HCT116 (cell line): ENCODE results near the gene SLC22A5. TPM values are rescaled to one million over a fixed set of nuclear protein-coding genes. Genes with fewer than 3 reads are reported as not detected.

Experiments used
- ATAC-seq: fragments of 200-7000 bp; cut with Tn5 transposase; 2 replicates; pipeline ENCODE4 v1.9.1; 2020; ENCODE audit warnings: mild to moderate bottlenecking, moderate library complexity
- BruUV-seq: library from RNA; stranded (reverse); fragments of 400-500 nt; replicated peaks from 2 replicates; lab custom pipeline; 2021; lab: Mats Ljungman, UMichigan
- CTCF ChIA-PET: fragments of 300-600 bp; sonication (Branson Sonifier 250); formaldehyde crosslinking; loops from one replicate; lab custom pipeline; 2021; ENCODE audit warnings: antibody characterized with exemption; lab: Charles Lee
- POLR2A ChIA-PET: fragments of 300-600, 350-600 bp; sonication (Branson Sonifier 250); formaldehyde crosslinking; loops from one replicate; lab custom pipeline; 2021; ENCODE audit warnings: antibody characterized with exemption; lab: Charles Lee
- RAD21 ChIA-PET, 2 experiments: fragments of 300-600 bp; sonication (Branson Sonifier 250); formaldehyde crosslinking; loops; one replicate each; lab custom pipeline; 2023; ENCODE audit warnings: low total read pairs in 2 of 2; ENCODE audit not compliant: uncharacterized antibody in 2 of 2, unreplicated experiment in 2 of 2, low non-redundant PET in 1 of 2; lab: Charles Lee
- DNase-seq: peaks from one replicate; pipeline ENCODE4 v3.0.0-alpha.2; 2010; ENCODE audit warnings: low read depth, low spot score
- H2AFZ ChIP-seq: fragments of 200-600 bp; shearing (Covaris generic), sonication (generic); 2 replicates; pipeline ENCODE4 v1.6.1; 2017; ENCODE audit warnings: low read depth, mixed run types, mixed read lengths, antibody characterized with exemption, low read length; ENCODE audit not compliant: poor library complexity, severe bottlenecking
- H3K27ac ChIP-seq: 2 replicates; pipeline ENCODE4 v1.5.1; 2012; ENCODE audit warnings: low read depth, low read length
- H3K27me3 ChIP-seq: fragments of 200-600 bp; sonication (generic); 2 replicates; pipeline ENCODE4 v1.6.1; 2016; ENCODE audit warnings: mixed run types, low read length, mixed read lengths; ENCODE audit not compliant: insufficient read depth
- H3K36me3 ChIP-seq, 2 experiments: fragments of 200-500 bp in 1 of 2; fragments of 200-600 bp in 1 of 2; sonication (Bioruptor generic) in 1 of 2; sonication (generic) in 1 of 2; 2 replicates each; pipeline versions ENCODE4 v1.5.1 to v1.6.1; 2014 to 2016; ENCODE audit warnings: low read length in 2 of 2, inconsistent platforms in 1 of 2, mixed read lengths in 1 of 2, mixed run types in 1 of 2; ENCODE audit not compliant: insufficient read depth in 2 of 2, control insufficient read depth in 1 of 2
- H3K4me1 ChIP-seq, 2 experiments: fragments of 200-600 bp in 1 of 2; sonication (generic) in 1 of 2; 2 replicates each; pipeline versions ENCODE4 v1.5.1 to v1.6.1; 2012 to 2017; ENCODE audit warnings: low read length in 2 of 2, inconsistent platforms in 1 of 2, mild to moderate bottlenecking in 1 of 2, mixed read lengths in 1 of 2, mixed run types in 1 of 2, moderate library complexity in 1 of 2; ENCODE audit not compliant: insufficient read depth in 2 of 2, control insufficient read depth in 1 of 2
- H3K4me2 ChIP-seq: fragments of 200-600 bp; sonication (generic); 2 replicates; pipeline ENCODE4 v1.6.1; 2017; ENCODE audit warnings: mixed run types, low read length, mixed read lengths
- H3K4me3 ChIP-seq, 2 experiments: fragments of 200-600 bp in 1 of 2; sonication (generic) in 1 of 2; replicated peaks in 1 of 2; 2 replicates each; pipeline ENCODE4 v1.5.1; 2011 to 2016; ENCODE audit warnings: low read length in 2 of 2, control low read depth in 1 of 2, low read depth in 1 of 2, mild to moderate bottlenecking in 1 of 2, mixed read lengths in 1 of 2, mixed run types in 1 of 2
- H3K79me2 ChIP-seq: fragments of 200-600 bp; sonication (generic); 2 replicates; pipeline ENCODE4 v1.6.1; 2017; ENCODE audit warnings: mild to moderate bottlenecking, mixed run types, low read length, moderate library complexity, mixed read lengths; ENCODE audit not compliant: insufficient read depth
- H3K9ac ChIP-seq: fragments of 200-600 bp; sonication (generic); 2 replicates; pipeline ENCODE4 v1.6.1; 2016; ENCODE audit warnings: low read length, mixed read lengths
- H3K9me2 ChIP-seq: fragments of 200-600 bp; sonication (generic), shearing (Covaris generic); 2 replicates; pipeline ENCODE4 v1.6.1; 2017; ENCODE audit warnings: mixed run types, mild to moderate bottlenecking, moderate library complexity; ENCODE audit not compliant: insufficient read depth
- H3K9me3 ChIP-seq, 2 experiments: fragments of 200-500 bp in 1 of 2; fragments of 200-600 bp in 1 of 2; sonication (Bioruptor generic) in 1 of 2; sonication (generic) in 1 of 2; 2 replicates each; pipeline ENCODE4 v1.6.1; 2014 to 2017; ENCODE audit warnings: low read length in 2 of 2, mixed read lengths in 2 of 2, inconsistent platforms in 1 of 2, low read depth in 1 of 2, mild to moderate bottlenecking in 1 of 2, mixed run types in 1 of 2, moderate library complexity in 1 of 2; ENCODE audit not compliant: control insufficient read depth in 1 of 2, insufficient read depth in 1 of 2
- H4K20me1 ChIP-seq: fragments of 200-600 bp; sonication (generic), shearing (Covaris generic); 2 replicates; pipeline ENCODE4 v1.6.1; 2017; ENCODE audit warnings: mixed run types, mild to moderate bottlenecking, moderate library complexity; ENCODE audit not compliant: insufficient read depth
- ELF1 ChIP-seq: IDR thresholded peaks from 2 replicates; pipeline ENCODE4 v1.6.1; 2012; ENCODE audit warnings: low read depth, borderline replicate concordance
- FOSL1 ChIP-seq: IDR thresholded peaks from 2 replicates; pipeline ENCODE4 v1.6.1; 2012; ENCODE audit warnings: low read depth
- POLR2AphosphoS5 ChIP-seq: IDR thresholded peaks from 2 replicates; pipeline ENCODE4 v1.6.1; 2011; ENCODE audit warnings: mild to moderate bottlenecking, low read depth, low read length, moderate library complexity
- SIN3A ChIP-seq: IDR thresholded peaks from 2 replicates; pipeline ENCODE4 v1.6.1; 2012; ENCODE audit warnings: low read depth
- SP1 ChIP-seq: IDR thresholded peaks from 2 replicates; pipeline ENCODE4 v1.6.1; 2012; ENCODE audit warnings: low read depth
- SRF ChIP-seq: IDR thresholded peaks from 2 replicates; pipeline ENCODE4 v1.6.1; 2012; ENCODE audit warnings: low read depth
- YY1 ChIP-seq: IDR thresholded peaks from 2 replicates; pipeline ENCODE4 v1.6.1; 2011; ENCODE audit warnings: low read length, low read depth, moderate library complexity, mild to moderate bottlenecking; ENCODE audit not compliant: insufficient replicate concordance; ENCODE audit errors: extremely low read depth
- ZFX ChIP-seq: fragments of 450-650 bp; IDR thresholded peaks from 2 replicates; pipeline ENCODE4 v1.6.1; 2017
- intact Hi-C: fragments of 100-400 bp; cut with micrococcal nuclease; formaldehyde crosslinking; loops from 2 replicates; pipeline ENCODE4 v1.10.0; 2022
- total RNA-seq: library from RNA; stranded (reverse); gene quantifications from one replicate; pipeline ENCODE4 v1.2.1, GENCODE V29; 2021; ENCODE audit not compliant: unreplicated experiment
- TF ChIP-seq, protein P1 (sequence below): IDR thresholded peaks from 2 replicates; pipeline ENCODE4 v1.6.1; 2012
- TF ChIP-seq, protein P2 (sequence below), 3 experiments: fragments of 200-600 bp in 1 of 3; sonication (generic) in 1 of 3; IDR thresholded peaks in 2 of 3; conservative IDR thresholded peaks in 1 of 3; 2 replicates each; pipeline ENCODE4 v1.5.1; 2012 to 2017; ENCODE audit warnings: low read depth in 2 of 3, low read length in 2 of 3, antibody characterized with exemption in 1 of 3, borderline replicate concordance in 1 of 3, control low read depth in 1 of 3, mild to moderate bottlenecking in 1 of 3, mixed read lengths in 1 of 3, mixed run types in 1 of 3, moderate library complexity in 1 of 3; ENCODE audit not compliant: insufficient read depth in 1 of 3
- TF ChIP-seq, protein P3 (sequence below): IDR thresholded peaks from 2 replicates; pipeline ENCODE4 v1.6.1; 2012
- TF ChIP-seq, protein P4 (sequence below): IDR thresholded peaks from 2 replicates; pipeline ENCODE4 v1.6.1; 2011; ENCODE audit warnings: mild to moderate bottlenecking, low read length, moderate library complexity; ENCODE audit not compliant: insufficient replicate concordance; ENCODE audit errors: extremely low read depth

Gene SLC22A5
- total RNA-seq, 1 experiment from 2014 or later, result 9.9 TPM

DNA sequence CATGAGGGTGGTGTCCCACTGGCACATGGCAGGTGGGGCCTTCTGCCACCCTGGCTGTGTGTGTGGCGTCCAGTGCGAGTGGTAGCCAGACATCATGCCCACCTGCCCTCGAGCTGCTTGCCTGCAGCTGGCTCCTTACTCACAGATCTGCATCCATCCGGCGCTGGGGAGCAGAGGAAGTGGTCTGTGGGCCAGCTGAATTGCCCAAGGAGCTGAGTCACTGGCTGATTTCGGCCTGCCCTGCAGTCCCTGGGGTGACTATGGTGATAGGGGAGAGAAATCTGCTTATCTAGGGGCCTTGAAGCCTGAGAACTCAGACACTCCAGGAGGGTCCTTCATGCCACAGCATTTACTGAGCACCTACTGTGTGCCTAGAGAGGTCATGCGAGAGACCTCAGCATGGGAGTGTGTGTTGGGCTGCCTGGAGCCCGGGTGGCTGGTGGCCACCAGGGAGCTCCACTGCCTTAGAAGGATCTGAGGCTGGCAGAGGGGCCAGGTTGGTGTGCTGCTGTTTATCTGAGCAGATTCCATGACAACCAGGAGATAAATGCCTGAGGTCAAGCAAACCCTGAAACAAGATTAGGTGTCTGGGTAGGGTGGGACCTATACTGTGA is 57.1 kb downstream of the SLC22A5 start:
- peak overlapping the region; percentile 46 for H3K4me2 ChIP-seq
- H2AFZ ChIP-seq, result no peak overlapping the region
- CTCF ChIA-PET, result interaction anchor here (0.9 to 1.9 kb wide), 7 partner anchors 9 to 79 kb away, joined by 3 to 6 read pairs (median 4); partner anchors contain the start of gene IRF1
- no peak for DNase-seq
- H3K4me3 ChIP-seq, result no peak overlapping the region
- peak overlapping the region; percentile 48 for H3K9ac ChIP-seq
- H3K9me3 ChIP-seq, result no peaks in the 10 kb centered on the region
- no peaks in the 10 kb centered on the region for H3K79me2 ChIP-seq
- peaks cover 61 to 83% of the 10 kb centered on the region in 2 experiments for H3K4me1 ChIP-seq
- H4K20me1 ChIP-seq, result no peaks in the 10 kb centered on the region
- peak; percentile 75 for ATAC-seq
- POLR2A ChIA-PET, result interaction anchor here (1.2 to 3.4 kb wide), 5 partner anchors 9 to 71 kb away, joined by 3 to 19 read pairs (median 5); partner anchors contain the start of gene IRF1
- no peaks in the 10 kb centered on the region for H3K27me3 ChIP-seq
- H3K27ac ChIP-seq, result peak overlapping the region; percentile 44; the same call in 1 of the 2 replicates
- no TSS peak for BruUV-seq
- TF ChIP-seq, protein P1, sequence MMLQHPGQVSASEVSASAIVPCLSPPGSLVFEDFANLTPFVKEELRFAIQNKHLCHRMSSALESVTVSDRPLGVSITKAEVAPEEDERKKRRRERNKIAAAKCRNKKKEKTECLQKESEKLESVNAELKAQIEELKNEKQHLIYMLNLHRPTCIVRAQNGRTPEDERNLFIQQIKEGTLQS, result no peak
- TF ChIP-seq SRF, result no peak
- TF ChIP-seq, protein P2, sequence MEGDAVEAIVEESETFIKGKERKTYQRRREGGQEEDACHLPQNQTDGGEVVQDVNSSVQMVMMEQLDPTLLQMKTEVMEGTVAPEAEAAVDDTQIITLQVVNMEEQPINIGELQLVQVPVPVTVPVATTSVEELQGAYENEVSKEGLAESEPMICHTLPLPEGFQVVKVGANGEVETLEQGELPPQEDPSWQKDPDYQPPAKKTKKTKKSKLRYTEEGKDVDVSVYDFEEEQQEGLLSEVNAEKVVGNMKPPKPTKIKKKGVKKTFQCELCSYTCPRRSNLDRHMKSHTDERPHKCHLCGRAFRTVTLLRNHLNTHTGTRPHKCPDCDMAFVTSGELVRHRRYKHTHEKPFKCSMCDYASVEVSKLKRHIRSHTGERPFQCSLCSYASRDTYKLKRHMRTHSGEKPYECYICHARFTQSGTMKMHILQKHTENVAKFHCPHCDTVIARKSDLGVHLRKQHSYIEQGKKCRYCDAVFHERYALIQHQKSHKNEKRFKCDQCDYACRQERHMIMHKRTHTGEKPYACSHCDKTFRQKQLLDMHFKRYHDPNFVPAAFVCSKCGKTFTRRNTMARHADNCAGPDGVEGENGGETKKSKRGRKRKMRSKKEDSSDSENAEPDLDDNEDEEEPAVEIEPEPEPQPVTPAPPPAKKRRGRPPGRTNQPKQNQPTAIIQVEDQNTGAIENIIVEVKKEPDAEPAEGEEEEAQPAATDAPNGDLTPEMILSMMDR (IDR thresholded peaks at IDR 0.05 in 2 of 3, conservative IDR thresholded peaks at IDR 0.05 in 1 of 3; ENCODE audit: borderline replicate concordance in 1 of 3, insufficient read depth in 1 of 3, low read depth in 2 of 3, low read length in 2 of 3), result peak in 2 of 3 experiments; percentile 69 to 70; a peak in 4 of 6 replicates
- no peak for TF ChIP-seq SP1
- no peak for TF ChIP-seq SIN3A
- TF ChIP-seq, protein P3, sequence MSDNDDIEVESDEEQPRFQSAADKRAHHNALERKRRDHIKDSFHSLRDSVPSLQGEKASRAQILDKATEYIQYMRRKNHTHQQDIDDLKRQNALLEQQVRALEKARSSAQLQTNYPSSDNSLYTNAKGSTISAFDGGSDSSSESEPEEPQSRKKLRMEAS, result no peak
- 0 out of 2 replicates have a peak, but pooled peaks have one; percentile 32 for TF ChIP-seq ZFX
- TF ChIP-seq FOSL1, result no peak
- no peak for TF ChIP-seq ELF1
- TF ChIP-seq, protein P4, sequence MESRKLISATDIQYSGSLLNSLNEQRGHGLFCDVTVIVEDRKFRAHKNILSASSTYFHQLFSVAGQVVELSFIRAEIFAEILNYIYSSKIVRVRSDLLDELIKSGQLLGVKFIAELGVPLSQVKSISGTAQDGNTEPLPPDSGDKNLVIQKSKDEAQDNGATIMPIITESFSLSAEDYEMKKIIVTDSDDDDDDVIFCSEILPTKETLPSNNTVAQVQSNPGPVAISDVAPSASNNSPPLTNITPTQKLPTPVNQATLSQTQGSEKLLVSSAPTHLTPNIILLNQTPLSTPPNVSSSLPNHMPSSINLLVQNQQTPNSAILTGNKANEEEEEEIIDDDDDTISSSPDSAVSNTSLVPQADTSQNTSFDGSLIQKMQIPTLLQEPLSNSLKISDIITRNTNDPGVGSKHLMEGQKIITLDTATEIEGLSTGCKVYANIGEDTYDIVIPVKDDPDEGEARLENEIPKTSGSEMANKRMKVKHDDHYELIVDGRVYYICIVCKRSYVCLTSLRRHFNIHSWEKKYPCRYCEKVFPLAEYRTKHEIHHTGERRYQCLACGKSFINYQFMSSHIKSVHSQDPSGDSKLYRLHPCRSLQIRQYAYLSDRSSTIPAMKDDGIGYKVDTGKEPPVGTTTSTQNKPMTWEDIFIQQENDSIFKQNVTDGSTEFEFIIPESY, result no peak
- no peak for TF ChIP-seq YY1
- peak; percentile 12; the same call in 1 of the 2 replicates for TF ChIP-seq POLR2AphosphoS5
- no peaks in the 10 kb centered on the region for H3K9me2 ChIP-seq
- no peaks in the 10 kb centered on the region for H3K36me3 ChIP-seq
- RAD21 ChIA-PET, result interaction anchor here (1.1 to 2.0 kb wide), 3 partner anchors 64 to 74 kb away, joined by 3 to 8 read pairs (median 4); partner anchors contain the start of gene IRF1 (in 1 of the 2)
- intact Hi-C loops, result loop anchor here (1.0 kb wide), 1 partner anchor 70 kb away; no protein-coding TSS in a partner anchor
